Activated naive CD8-positive, alpha-beta T cell (primary cell): ENCODE measurements around the gene PRIM1.
A peak's percentile ranks its signal among the peaks of the same experiment; 100 is the strongest.
"Not testable (repeated sequence)": the region's sequence is repeated elsewhere in the genome, so short reads cannot be mapped to it uniquely, and the experiment has no call there.

Source experiments
- H3K27ac Mint-ChIP-seq: one replicate; pipeline ENCODE4 v1.8.0; 2021; ENCODE audit warnings: mixed read lengths
- H3K27me3 Mint-ChIP-seq: one replicate; pipeline ENCODE4 v1.8.0; 2021; ENCODE audit warnings: mixed read lengths
- H3K36me3 Mint-ChIP-seq: one replicate; pipeline ENCODE4 v1.8.0; 2021; ENCODE audit warnings: mixed read lengths
- H3K4me1 Mint-ChIP-seq: one replicate; pipeline ENCODE4 v1.8.0; 2021; ENCODE audit warnings: low read depth, mixed read lengths
- H3K4me3 Mint-ChIP-seq: one replicate; pipeline ENCODE4 v1.8.0; 2021; ENCODE audit warnings: mild to moderate bottlenecking, mixed read lengths
- H3K9me3 Mint-ChIP-seq: one replicate; pipeline ENCODE4 v1.8.0; 2021; ENCODE audit warnings: low read depth, mixed read lengths

Gene PRIM1

DNA sequence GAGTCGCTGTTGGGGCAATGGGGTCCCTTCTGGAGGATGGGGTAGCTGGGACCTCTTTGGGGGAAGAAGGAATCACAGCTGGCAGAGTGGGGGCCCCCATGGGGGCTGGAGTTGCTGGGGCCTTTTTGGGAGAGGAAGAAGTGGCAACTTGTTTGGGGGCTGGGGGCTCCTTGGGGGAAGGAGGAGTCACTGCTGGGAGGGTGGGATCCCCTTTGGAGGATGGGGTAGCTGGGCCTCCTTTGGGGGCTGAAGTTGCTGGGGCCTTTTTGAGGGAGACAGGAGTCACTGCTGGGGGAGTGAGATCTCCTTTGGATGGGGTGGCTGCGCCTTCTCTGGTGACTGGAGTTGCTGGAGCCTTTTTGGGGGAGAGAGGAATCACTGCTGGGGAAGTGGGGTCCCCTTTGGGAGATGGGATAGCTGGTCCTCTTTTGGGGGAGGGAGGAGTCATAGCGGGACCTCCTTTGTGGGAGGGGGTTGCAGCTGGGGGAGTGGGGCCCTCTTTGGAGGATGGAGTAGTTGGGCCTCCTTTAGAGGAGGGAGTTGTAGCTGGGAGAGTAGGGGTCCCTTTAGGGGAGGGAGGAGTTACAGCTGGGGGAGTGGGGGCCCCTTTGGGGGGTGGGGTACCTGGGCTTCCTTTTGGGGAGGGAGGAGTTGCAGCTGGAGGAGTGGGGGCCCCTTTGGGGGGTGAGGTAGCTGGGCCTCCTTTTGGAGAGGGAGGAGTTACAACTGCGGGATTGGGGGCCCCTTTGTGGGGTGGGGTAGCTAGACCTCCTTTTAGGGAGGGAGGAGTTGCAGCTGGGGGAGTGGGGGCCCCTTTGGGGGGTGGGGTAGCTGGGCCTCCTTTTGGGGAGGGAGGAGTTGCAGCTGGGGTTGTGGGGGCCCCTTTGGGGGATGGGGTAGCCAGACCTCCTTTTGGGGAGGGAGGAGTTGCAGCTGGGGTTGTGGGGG, 34.9 kb downstream of the PRIM1 start:
- H3K27me3 Mint-ChIP-seq, result no peaks in the 10 kb centered on the region

GRCh38 chr12:56716458-56716857, 35.7 kb downstream of the PRIM1 start:
- H3K4me3 Mint-ChIP-seq, result peak overlapping the region; percentile 60
- H3K36me3 Mint-ChIP-seq, result peaks cover 26% of the 10 kb centered on the region
- H3K4me1 Mint-ChIP-seq, result peaks cover 56% of the 10 kb centered on the region
- H3K27me3 Mint-ChIP-seq, result no peaks in the 10 kb centered on the region
- H3K27ac Mint-ChIP-seq, result peak overlapping the region; percentile 93
- H3K9me3 Mint-ChIP-seq, result no peaks in the 10 kb centered on the region

More for the DNA sequence above, 34.9 kb downstream of the PRIM1 start:
- Mint-ChIP-seq H3K9me3 (no peaks in the 10 kb centered on the region), H3K27ac (peak overlapping the region; percentile 75), H3K4me3 (peak overlapping the region; percentile 13), H3K36me3 (peaks cover 28% of the 10 kb centered on the region), H3K4me1 (peaks cover 63% of the 10 kb centered on the region)

GRCh38 chr12:56715798-56716197, 36.3 kb downstream of the PRIM1 start:
- Mint-ChIP-seq H3K4me1 (peaks cover 55% of the 10 kb centered on the region), H3K4me3 (peak overlapping the region; percentile 60), H3K9me3 (no peaks in the 10 kb centered on the region), H3K27me3 (no peaks in the 10 kb centered on the region), H3K27ac (peak overlapping the region; percentile 93), H3K36me3 (peaks cover 27% of the 10 kb centered on the region)

- no peaks in the 10 kb centered on the region for H3K9me3 Mint-ChIP-seq
- no peaks in the 10 kb centered on the region for H3K27me3 Mint-ChIP-seq
- H3K36me3 Mint-ChIP-seq, result peaks cover 17% of the 10 kb centered on the region
- peaks cover 42% of the 10 kb centered on the region for H3K4me1 Mint-ChIP-seq
- H3K27ac Mint-ChIP-seq, result peak overlapping the region; percentile 68
- H3K4me3 Mint-ChIP-seq, result no peak overlapping the region
Measured at GRCh38 chr12:56714431-56714929, 37.6 kb downstream of the PRIM1 start.

DNA sequence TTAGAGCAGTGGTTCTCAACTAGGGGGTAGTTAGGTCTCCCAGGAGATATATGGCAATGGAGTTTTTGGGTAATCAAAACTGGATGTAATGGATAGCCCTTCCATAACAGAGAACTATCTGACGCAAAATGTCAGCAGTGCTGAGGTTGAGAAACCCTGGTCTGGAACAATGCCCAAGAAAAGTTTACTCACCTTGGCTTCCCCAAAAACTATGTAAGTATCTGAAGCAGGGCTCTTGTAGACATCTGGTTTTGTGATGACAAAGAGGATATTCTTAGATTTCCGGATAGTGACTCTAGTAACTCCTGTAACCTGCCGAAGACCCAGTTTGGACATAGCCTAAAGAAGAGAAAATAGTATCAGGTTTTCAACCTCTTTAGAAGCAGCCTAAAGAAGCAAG, 38.8 kb downstream of the PRIM1 start:
- Mint-ChIP-seq H3K4me1 (peaks cover 33% of the 10 kb centered on the region), H3K4me3 (no peak overlapping the region), H3K9me3 (no peaks in the 10 kb centered on the region), H3K27me3 (no peaks in the 10 kb centered on the region), H3K27ac (no peak overlapping the region), H3K36me3 (peaks cover 17% of the 10 kb centered on the region)

- H3K9me3 Mint-ChIP-seq, result no peaks in the 10 kb centered on the region
- peaks cover 13% of the 10 kb centered on the region for H3K36me3 Mint-ChIP-seq
- H3K4me1 Mint-ChIP-seq, result peaks cover 9% of the 10 kb centered on the region
- no peaks in the 10 kb centered on the region for H3K27me3 Mint-ChIP-seq
- H3K4me3 Mint-ChIP-seq, result no peak overlapping the region
- no peak overlapping the region for H3K27ac Mint-ChIP-seq
Measured at GRCh38 chr12:56709759-56710376, 42.3 kb downstream of the PRIM1 start.

GRCh38 chr12:56704522-56704921, 47.6 kb downstream of the PRIM1 start:
- H3K4me3 Mint-ChIP-seq, H3K27me3 Mint-ChIP-seq, H3K9me3 Mint-ChIP-seq, H3K27ac Mint-ChIP-seq, H3K36me3 Mint-ChIP-seq, H3K4me1 Mint-ChIP-seq: not testable (repeated sequence)

DNA sequence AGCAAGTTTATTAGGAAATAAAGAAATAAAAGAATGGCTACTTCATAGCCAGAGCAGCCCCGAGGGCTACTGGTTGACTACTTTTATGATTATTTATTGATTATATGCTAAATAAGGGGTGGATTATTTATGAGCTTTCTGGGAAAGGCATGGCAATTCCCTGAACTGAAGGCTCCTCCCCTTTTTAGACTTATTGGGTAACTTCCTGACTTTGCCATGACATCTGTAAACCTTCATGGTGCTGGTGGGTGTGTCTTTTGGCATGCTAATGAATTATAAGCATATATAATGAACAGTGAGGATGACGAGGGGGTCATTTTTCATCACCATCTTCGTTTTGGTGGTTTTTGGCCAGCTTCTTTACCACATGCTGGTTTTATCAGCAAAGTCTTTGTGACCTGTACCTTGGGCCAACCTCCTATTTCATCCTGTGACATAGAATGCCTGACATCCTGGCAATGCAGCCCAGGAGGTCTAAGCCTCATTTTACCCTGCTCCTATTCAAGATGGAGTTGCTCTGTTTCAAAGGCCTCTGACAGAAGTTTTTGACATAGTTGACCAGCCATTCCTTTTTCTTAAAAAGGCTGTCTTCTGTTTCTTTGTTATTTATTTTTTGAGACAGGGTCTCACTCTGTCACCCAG, 53.0 kb downstream of the PRIM1 start:
- no peaks in the 10 kb centered on the region for H3K36me3 Mint-ChIP-seq
- H3K9me3 Mint-ChIP-seq, result no peaks in the 10 kb centered on the region
- H3K27ac Mint-ChIP-seq, result no peak overlapping the region
- no peaks in the 10 kb centered on the region for H3K27me3 Mint-ChIP-seq
- H3K4me3 Mint-ChIP-seq, result no peak overlapping the region
- peaks cover 2% of the 10 kb centered on the region for H3K4me1 Mint-ChIP-seq

DNA sequence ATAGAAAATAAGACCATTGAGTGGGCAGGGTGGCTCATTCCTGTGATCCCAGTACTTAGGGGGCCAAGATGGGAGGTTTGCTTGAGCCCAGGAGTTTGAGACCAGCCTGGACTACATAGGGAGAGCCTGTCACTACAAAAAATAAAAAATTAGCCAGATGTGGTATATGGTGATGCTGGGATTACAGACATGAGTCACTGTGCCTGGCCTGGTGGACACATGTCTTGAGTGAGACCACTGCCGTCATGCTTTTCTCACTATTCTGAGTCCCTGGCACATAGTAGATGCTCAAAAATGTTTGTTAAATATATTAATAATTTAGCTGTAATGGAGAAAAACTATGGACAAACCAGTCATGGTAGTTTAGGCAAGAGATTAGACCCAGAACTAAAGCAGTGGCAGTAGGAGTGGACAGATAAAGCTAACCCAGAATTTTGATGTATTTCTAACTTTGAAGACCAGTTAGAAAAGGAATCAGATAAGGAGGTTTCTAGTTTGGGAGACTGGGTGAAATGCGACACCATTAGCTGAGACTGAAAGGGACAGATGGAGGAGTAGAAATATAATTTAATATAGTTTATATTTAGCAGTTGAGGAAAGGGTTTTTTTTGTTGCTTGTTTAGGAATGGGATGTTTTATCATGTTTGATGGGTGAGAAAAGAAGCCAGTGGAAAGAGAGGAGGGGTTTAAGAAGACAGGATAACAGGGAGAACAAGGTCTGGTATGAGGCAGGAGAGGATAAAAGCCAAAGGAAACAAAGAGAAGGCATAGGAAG, 56.6 kb downstream of the PRIM1 start:
- Mint-ChIP-seq H3K9me3 (no peaks in the 10 kb centered on the region), H3K36me3 (no peaks in the 10 kb centered on the region), H3K4me3 (no peak overlapping the region), H3K27me3 (no peaks in the 10 kb centered on the region), H3K27ac (no peak overlapping the region), H3K4me1 (no peaks in the 10 kb centered on the region)

DNA sequence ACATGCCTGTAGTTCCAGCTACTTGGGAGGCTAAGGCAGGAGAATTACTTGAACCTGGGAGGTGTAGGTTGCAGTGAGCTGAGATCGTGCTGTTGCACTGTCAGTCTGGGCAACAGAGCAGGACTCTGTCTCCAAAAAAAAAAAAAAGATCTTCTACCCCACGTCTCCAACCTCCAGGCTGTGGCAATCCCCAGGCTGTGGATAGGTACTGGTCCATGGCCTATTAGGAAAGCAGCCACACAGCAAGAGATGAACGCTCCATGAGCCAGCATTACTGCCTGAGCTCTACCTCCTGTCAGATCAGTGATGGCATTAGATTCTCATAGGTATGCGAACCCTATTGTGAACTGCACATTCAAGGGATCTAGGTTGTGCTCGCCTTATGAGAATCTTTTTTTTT, 58.0 kb downstream of the PRIM1 start:
- no peak overlapping the region for H3K4me3 Mint-ChIP-seq
- H3K27me3 Mint-ChIP-seq, result no peaks in the 10 kb centered on the region

DNA sequence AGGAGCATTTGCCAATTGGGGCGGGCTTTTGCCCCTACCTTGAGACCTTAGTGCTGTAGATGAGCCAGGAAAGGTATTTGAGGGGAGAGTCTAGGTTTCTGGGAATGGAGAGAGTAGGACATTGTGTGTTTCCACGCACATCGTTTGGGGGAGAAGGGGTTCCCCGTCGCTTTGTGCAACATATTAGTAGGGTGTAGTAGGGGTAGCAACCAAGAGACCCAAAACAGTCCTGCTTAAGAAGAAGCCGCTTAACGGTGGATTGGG, 63.3 kb downstream of the PRIM1 start:
- no peaks in the 10 kb centered on the region for H3K27me3 Mint-ChIP-seq
- H3K27ac Mint-ChIP-seq, result peak overlapping the region; percentile 100
- peak overlapping the region; percentile 100 for H3K4me3 Mint-ChIP-seq
- peaks cover 19% of the 10 kb centered on the region for H3K4me1 Mint-ChIP-seq
- H3K36me3 Mint-ChIP-seq, result peaks cover 8% of the 10 kb centered on the region
- H3K9me3 Mint-ChIP-seq, result no peaks in the 10 kb centered on the region

More for the DNA sequence above, 58.0 kb downstream of the PRIM1 start:
- H3K27ac Mint-ChIP-seq, result no peak overlapping the region
- H3K4me1 Mint-ChIP-seq, result no peaks in the 10 kb centered on the region
- no peaks in the 10 kb centered on the region for H3K9me3 Mint-ChIP-seq
- no peaks in the 10 kb centered on the region for H3K36me3 Mint-ChIP-seq

GRCh38 chr12:56688129-56688845, 63.8 kb downstream of the PRIM1 start, which contains the start of gene PTGES3:
PTGES3 (minus strand) TSS chr12:56688284; CDS start chr12:56687999, 285 bp downstream.
- no peaks in the 10 kb centered on the region for H3K27me3 Mint-ChIP-seq
- H3K4me3 Mint-ChIP-seq, result peak within 1 kb of the TSS; percentile 100
- peaks cover 8% of the 10 kb centered on the region for H3K36me3 Mint-ChIP-seq
- peaks cover 19% of the 10 kb centered on the region for H3K4me1 Mint-ChIP-seq
- no peaks in the 10 kb centered on the region for H3K9me3 Mint-ChIP-seq
- peak within 1 kb of the TSS; percentile 100 for H3K27ac Mint-ChIP-seq

DNA sequence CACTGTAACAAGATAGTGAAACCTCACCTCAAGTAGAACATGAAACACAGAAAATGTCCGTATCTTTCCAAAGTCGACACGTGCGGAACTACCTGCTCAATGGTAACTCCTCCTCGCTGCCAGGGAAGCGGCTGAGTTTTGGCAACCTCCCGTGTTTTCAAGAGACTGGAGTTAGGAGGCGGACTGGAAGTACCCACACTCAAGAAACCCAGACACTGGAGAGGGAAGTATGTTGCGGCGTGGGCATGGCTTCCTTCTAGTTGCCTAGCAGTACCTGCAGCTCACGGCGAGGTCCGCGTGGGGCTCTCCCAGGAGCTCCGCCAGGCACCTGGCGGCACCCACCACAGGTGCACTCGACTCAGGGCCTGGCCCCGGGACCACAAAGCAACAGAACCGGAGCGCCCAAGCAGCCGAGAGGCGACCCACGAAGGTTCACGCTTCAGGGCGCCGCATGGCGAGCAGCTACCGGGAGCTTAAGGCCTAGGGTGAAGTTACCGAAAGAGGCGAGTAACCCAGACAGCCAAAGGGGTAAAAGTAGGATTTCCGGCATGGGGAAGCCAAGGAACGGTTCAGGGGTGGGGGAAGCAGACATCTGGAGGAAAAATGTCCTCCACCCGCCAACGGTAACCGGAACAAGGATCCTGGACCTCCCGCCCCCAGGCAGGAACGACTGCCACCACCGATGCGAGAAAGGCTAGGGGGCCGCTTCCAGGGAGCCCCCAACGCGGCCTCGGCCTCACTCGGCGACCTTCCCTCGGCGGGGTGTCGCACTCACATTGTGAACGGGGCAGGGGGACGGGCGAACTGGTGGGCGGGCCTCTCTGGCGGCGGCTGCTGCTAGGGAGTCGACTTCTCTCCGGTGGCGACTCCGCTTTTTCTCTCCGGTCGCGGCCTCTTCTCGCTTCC, 64.6 kb downstream of the PRIM1 start:
- no peaks in the 10 kb centered on the region for H3K9me3 Mint-ChIP-seq
- peaks cover 22% of the 10 kb centered on the region for H3K4me1 Mint-ChIP-seq
- H3K27me3 Mint-ChIP-seq, result no peaks in the 10 kb centered on the region
- peak overlapping the region; percentile 100 for H3K4me3 Mint-ChIP-seq
- peaks cover 8% of the 10 kb centered on the region for H3K36me3 Mint-ChIP-seq
- H3K27ac Mint-ChIP-seq, result peak overlapping the region; percentile 100
